ENCODE results near the gene MSH2.
"Not testable (repeated sequence)": the region's sequence is repeated elsewhere in the genome, so short reads cannot be mapped to it uniquely, and the experiment has no call there.

Gene MSH2

DNA sequence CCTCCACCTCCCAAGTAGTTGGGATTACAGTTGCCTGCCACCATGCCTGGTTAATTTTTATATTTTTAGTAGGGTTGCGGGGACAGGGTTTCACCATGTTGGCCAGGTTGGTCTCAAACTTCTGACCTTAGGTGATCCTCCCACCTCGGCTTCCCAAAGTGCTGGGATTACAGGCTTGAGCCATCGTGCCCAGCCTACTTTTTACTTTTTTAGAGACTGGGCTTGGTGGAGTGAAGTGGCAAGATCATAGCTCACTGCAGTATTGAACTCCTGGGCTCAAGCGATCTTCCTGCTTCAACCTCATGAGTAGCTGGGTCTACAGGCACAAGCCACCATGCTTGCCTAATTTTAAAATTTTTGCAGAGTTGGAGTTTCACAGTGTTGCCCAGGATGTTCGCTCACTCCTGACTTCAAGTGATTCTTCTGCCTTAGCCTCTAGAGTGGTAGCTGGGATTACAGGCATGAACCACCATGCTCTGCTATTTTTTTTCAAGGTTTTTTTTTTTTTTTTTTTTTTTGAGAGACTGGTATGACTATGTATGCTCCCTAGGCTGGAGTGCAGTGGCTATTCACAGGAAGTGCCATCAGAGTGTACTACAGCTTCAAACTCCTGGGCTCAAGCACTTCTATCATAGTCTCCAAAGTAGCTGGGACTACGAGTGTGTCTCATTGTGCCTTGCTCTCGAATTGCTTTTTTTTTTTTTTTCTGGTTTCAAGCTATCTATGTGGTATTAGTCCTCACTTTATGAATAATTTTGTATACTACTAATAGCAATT, 11.9 kb downstream of the MSH2 start:
- DNase-seq = no peak

DNA sequence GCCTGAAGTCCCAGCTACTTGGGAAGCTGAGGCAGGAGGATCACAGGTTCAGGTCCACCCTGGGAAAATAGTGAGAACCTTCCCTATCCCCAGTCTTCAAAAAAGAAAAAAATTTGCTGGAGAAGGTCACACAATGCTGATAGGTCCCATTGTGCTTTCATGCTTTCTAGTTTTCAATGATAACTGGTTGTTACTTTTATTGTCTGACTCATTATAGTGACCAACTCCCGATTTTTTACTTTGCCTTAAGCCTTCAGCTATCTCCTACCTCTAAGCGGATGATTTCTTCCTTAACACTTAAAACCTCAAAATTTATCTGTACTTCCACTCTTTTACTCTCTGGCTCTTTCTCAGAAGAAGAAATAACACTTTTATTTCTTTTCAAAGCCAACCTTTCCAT, 17.3 kb downstream of the MSH2 start:
- no peak for DNase-seq

DNA sequence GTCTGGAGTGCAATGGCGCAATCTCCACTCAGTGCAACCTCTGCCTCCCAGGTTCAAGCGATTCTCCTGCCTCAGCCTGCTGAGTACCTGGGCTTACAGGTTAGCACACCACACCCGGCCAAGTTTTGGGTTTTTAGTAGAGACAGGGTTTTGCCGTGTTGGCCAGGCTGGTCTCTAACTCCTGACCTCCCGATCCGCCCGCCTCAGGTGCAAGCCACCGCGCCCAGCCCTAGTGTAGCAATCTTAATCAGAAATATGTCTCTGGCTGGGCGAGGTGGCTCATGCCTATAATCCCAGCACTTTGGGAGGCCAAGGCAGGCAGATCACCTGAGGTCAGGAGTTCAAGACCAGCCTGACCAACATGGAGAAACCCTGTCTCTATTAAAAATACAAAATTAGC, 17.7 kb downstream of the MSH2 start:
- not testable (repeated sequence) for DNase-seq

DNA sequence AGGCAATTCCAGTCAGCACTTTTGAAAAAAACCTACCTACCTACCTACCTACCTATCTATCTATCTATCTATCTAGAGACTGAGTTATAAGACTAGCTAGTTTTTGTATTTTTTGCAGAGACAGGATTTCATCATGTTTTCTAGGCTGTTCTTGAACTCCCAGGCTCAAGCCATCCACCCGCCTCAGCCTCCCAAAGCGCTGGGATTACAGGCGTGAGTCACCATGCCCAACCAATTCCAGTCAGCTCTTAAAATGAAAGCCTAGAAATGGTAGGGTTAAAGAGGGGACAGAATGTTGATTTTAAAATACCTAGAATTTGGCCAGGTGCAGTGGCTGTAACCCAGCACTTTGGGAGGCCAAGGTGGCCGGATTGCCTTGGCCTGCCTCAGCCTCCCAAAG, 19.1 kb downstream of the MSH2 start:
- no peak for DNase-seq

DNA sequence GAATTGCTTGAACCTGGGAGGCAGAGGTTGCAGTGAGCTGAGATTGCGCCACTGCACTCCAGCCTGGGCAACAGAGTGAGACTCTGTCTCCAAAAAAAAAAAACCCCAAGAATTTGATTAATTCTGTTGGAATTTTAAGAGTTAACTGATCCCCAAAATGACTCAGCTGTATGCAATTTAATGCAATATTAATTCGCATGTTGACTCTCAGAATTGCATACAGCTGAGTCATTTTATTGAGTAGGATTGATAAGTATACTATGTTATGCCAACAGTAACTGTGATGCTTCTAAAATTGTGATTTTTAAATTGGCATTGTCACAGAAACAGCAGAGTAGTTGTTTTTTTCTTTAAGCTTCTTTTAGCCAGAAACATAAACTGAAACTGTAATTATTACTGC, 19.6 kb downstream of the MSH2 start:
- no peak for DNase-seq

DNA sequence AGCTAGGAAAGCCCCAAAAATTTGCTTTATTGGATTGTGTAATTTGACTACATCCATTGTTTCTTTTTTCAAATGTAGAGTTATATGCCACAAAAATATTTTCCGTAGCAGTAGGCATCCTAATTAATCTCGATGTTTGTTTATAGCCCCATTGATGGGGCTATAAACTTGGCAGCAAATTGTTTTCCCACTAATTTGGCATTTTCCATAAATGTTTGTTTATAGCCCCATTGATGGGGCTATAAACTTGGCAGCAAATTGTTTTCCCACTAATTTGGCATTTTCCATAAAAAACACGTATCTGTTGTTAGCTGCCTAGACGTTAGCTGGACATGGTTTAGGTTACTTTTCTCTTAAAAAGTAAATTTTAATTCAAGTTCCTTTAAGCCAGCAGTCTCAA, 23.8 kb downstream of the MSH2 start:
- DNase-seq = no peak

DNA sequence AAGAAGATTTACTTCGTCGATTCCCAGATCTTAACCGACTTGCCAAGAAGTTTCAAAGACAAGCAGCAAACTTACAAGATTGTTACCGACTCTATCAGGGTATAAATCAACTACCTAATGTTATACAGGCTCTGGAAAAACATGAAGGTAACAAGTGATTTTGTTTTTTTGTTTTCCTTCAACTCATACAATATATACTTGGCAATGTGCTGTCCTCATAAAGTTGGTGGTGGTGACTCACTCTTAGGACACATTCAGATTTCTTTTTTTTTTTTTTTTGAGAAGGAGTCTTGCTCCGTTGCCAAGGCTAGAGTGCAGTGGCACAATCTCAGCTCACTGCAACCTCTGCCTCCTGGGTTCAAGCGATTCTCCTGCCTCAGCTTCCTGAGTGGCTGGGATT, 26.8 kb downstream of the MSH2 start:
- DNase-seq = no peak

DNA sequence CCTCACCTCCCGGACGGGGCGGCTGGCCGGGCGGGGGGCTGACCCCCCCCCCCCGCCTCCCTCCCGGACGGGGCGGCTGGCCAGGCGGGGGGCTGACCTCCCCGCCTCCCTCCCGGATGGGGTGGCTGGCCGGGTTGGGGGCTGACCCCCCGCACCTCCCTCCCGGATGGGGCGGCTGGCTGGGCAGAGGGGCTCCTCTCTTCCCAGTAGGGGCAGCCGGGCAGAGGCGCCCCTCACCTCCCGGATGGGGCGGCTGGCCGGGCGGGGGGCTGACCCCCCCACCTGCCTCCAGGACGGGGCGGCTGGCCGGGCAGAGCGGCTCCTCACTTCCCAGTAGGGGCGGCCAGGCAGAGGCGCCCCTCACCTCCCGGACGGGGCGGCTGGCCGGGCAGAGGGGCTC, 30.1 kb downstream of the MSH2 start:
- not testable (repeated sequence) for DNase-seq

DNA sequence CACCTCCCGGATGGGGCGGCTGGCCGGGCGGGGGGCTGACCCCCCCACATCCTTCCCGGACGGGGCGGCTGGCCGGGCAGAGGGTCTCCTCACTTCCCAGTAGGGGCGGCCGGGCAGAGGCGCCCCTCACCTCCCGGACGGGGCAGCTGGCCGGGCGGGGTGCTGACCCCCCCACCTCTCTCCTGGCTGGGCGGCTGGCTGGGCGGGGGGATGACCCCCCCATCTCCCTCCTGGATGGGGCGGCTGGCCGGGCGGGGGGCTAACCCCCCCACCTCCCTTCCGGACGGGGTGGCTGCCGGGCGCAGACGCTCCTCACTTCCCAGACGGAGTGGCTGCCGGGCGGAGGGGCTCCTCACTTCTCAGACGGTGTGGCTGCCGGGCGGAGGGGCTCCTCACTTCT, 30.5 kb downstream of the MSH2 start:
- not testable (repeated sequence) for DNase-seq

DNA sequence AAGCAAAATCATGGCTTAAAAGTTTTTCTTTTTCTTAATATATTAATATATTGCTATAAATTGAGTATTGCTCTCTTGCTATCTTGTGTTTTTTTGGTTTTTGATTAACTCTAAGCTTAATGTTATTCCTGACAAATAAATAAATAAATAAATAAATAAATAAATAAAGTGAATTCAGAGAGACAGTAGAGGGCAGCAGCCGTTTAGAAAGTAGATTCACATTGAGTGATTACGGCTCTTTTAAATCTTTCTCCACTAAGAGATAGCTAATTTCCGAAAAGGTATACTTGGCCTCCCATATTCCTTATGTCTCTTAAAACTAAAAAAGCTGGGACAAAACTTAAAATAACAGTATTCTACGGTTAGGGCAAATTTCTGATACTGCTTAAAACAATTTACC, 34.3 kb downstream of the MSH2 start:
- peak; percentile 37 to 68 for DNase-seq

DNA sequence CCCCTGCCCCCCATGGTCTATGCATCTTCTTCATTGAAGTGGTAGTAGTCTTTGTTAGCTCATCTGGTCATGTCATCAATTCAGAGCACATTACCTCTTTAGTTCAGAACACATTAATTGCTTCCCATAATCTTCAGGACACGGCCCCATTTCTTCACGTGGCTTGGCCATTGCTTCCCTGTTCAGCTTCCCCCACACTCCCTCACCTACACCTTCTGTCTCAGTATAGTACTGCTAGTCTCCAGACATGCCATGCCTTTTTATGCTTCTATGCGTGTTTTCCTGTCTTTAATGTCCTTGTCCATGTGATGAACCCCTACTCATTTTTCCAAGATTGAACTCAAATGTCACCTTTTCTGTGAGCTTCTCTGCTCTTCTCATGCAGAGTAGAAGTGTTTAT, 35.1 kb downstream of the MSH2 start:
- no peak for DNase-seq

DNA sequence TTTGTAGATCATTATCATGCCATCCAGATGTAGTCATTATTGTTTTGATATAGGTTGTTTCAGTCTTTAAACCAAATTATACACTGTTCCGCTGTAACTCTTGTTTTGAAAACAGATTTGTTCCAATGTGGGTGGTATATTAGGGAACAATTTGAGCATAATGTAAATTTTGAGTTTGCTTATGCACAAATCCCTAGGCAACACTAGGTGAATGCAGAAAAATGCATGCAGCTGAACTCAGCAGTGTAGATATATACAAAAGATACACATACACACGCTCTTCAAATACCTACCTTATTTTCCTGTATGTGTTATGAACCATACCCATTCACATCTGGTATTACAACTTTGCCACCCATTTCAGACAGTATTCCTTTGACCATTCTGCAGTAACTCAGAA, 35.8 kb downstream of the MSH2 start:
- DNase-seq = no peak

DNA sequence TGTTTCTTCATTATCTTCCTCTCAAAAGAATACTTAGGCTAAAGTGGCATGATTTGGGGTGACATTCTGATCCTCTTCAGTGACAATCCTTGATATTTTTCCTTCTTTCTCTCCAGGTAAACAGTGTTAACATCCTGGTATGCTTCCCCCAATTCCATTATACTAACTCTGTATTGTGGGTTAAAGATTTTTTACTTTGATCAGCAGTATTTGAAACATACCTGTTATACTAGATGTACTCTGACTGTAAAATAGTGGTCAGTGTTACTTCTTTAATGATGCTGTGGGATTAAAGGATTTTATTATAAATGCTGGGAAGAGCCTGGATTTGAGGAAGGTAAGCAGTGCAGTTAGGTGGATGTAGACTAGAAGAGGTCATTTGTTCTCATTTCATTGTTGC, 48.8 kb downstream of the MSH2 start:
- no peak for DNase-seq

DNA sequence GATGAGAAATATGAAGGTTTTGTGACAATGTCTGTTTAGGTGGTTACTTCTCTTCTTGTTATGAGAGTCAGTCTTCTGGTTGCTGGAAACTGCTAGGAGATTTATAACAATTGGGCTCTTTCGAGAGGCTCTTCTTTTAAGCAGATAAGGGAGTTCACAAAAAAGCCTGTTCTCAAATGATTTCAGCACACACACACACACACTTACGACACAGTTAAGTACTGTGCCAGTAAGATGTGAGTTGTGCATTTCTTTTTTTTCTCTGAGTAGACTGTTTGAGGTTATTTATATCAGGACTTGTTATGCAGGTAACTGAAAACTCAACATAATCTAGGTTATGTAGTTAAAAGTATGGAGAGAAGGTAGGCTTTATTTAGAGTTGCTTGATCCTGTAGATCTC, 49.8 kb downstream of the MSH2 start:
- no peak for DNase-seq

DNA sequence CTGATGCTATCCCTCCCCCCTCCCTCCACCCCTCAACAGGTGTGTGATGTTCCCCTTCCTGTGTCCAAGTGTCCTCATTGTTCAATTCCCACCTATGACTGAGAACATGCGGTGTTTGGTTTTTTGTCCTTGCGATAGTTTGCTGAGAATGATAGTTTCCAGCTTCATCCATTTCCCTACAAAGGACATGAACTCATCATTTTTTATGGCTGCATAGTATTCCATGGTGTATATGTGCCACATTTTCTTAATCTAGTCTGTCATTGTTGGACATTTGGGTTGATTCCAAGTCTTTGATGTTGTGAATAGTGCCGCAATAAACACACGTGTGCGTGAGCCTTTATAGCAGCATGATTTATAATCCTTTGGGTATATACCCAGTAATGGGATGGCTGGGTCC, 51.9 kb downstream of the MSH2 start:
- DNase-seq = not testable (repeated sequence)

DNA sequence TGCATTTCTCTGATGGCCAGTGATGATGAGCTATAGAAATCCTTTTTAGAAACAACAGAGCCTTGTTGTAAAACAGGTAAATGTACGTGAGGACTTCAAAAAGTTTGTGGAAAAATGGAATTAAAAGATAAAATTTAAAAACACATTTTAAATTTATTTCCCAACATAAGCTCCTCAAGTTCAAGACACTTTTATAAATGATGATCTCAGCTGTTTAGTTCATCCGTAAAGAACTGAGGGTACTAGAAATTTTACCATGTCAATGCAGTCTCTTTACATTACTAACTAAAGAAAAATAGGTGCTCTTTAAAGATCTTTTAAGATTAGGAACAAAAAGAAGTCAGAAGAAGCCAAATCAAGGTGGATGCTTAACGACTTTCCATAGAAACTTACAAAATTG, 52.5 kb downstream of the MSH2 start:
- DNase-seq = no peak

DNA sequence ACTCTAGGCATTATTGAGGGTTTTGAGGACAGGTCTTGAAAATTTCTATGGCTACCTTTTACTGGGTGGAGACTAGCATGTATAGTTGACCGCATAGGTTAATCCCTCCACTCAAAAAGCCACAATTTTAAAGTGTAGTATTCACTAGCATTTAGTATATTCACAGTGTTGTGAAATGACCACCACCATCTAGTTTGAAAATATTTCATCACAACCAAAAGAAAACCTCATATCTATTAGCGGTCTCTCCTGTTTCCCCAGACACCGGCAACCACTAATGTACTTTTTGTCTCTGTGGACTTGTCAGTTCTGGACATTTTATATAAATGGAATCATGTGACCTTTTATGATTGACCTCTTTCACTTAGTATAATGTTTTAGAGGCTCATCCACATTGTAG, 53.9 kb downstream of the MSH2 start:
- DNase-seq = no peak

DNA sequence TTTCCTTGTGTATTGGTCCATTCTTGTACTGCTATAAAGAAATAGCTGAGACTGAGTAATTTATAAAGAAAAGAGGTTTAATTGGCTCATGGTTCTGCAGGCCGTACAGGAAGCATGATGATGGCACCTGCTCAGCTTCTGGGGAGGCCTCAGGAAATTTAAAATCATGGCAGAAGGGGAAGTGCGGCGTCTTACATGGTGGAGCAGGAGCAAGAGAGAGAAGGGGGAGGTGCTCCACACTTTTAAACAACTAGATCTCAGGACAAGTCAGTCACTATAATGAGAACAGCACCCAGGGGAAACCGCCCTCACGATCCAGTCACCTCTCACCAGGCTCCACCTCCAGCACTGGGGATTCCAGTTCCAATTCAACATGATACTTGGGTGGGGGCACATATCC, 54.3 kb downstream of the MSH2 start:
- DNase-seq = peak; percentile 65 to 77

DNA sequence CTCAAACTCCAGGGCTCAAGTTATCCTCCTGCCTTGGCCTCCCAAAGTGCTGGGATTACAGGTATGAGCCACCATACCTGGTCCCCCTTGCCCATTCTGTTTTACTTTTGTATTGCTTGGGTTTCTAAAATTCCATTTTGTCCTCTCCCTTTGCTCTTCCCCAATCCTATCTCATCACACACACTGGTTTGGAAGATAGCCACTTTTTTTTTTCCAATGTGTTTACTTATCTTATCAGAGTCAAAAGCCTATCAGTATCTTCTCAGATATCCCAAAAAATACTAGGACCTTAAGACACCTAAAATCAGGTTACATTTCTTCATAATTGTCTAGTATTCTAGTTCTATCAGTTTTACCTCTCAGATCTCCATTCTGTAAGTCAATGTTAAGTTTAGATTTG, 56.1 kb downstream of the MSH2 start:
- no peak for DNase-seq

DNA sequence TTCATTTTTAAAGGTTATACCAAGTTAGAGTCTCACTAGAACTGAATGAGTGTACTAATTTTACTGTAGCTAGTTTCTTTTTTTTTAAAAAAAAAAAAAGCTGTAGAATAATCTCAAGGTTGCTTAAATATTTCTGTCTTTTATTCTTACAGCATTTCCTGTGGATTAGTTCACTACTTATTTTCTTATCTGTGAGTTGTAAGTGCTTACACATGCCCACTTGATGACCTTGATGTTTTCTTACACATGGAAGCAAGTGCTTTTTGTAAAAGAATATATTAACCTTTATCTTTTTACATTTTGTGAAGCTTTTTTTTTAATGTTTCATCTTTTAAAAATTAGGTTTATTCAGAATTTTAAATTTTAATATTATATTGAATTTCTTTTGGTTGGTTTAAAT, 57.8 kb downstream of the MSH2 start:
- no peak for DNase-seq

DNA sequence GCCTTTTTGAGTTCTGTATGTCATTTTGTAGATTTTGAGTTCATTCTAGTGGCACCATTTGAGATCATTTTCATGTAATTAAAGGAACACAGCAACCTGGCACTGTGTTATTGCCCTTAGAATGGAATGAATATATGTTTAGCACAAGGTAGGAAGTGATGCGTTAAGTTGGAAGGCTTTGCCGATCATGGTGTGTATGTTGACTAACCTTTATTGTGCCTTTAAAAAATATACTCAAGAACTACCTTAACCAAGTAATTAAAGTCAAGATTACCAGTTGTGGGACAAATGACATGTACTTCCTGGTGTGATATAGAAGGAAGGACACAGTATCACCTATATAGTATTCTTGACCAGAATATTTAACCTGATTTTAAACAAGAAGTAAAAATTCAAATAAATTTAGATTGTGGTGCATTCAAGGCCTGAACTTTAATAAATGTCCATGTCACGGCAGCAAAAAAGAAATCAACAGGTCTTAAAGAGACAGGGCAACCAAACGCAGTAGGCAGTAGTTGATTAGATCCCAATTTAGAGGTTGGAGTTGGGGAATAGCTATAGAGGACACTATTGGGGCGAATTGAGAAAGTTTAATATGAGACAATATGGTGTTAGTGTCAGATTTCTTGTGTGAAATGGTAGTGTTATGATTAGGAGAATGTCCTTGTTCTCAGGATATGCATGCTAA, 68.6 kb downstream of the MSH2 start:
- no peak for DNase-seq

DNA sequence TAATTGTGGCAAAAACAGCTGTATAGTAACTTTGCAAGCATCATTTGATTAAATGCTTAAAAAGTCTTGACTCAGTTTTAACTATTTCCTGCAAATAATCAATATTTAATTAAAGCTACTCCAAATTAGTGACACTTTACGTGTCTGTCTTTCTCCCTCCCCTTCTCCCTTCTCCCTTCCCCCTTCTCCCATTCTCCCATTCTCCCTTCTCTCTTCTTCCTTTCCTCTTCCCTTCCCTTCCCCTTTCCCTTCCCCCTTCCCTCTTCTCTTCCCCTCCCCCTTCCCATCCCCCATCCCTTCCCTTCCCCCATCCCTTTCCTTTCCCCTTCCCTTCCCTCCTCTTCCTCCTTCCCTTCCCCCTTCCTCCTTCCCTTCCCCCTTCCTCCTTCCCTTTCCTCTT, 76.9 kb downstream of the MSH2 start:
- no peak for DNase-seq

DNA sequence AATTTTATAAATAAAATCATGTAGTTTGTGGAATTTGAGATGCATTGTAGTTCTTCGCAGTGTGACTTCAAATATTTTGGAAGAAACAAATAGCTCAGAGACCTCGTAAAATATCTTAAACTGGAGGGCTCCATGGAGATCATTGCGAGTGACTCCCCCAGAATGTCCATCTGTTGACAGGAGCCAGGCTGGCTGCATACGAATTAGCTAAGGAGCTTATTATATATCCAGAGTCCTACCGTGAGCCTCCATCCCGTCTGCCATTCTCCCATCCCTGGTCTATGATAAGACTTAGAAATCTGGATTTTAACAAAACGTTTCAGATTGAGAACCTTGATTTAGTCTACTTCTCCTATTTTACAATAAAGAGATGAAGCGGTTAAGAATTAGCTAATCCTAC, 80.2 kb downstream of the MSH2 start:
- DNase-seq = no peak

DNA sequence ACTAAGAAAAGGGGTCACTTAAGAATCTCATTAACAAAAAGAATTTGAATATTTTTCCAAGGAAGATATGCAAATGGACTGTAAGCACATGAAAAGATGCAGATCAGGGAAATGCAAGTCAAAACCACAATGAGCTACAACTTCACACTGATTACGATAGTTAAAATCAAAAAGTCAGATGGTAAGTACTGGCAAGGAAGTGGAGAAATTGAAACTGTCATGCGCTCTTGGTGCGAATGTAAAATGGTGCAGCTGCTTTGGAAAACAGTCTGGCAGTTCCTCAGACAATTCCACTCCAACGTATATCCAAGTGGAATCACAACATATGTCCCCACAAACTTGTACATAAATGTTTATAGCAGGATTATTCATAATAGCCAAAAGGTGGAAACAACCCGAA, 81.4 kb downstream of the MSH2 start:
- DNase-seq = no peak

DNA sequence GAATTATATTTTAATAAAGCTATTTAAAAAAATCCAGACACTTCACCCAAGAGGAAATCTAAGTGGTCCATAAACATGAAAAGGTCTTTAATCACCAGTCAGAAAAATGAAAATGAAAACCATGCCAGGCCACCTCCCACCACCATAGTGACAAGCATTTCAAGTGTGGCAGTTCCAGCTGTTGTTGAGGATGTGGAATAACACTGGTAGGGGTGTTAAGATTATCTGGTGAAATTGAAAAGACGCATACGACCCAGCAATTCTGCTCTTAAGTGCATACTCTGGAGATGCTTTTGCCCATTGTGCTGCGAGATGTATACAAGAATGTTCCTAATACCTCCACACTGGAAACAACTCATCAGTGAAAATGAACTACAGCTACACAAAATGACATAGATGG, 82.2 kb downstream of the MSH2 start:
- DNase-seq = no peak

All from Kasumi-1 (cell line).